HG03280 (cell line): Measurements from ENCODE around the gene CUEDC1.
"Not testable (repeated sequence)": the region's sequence is repeated elsewhere in the genome, so short reads cannot be mapped to it uniquely, and the experiment has no call there.

Experiments used
- ATAC-seq: cut with Tn5 transposase; IDR thresholded peaks from one replicate; pipeline ENCODE4 v1.9.1; 2021; ENCODE audit warnings: mild to moderate bottlenecking, moderate library complexity; ENCODE audit not compliant: unreplicated experiment

The CUEDC1 gene

GRCh38 chr17:57986841-57987580, 31.8 kb upstream of the CUEDC1 start:
- no peak for ATAC-seq

DNA sequence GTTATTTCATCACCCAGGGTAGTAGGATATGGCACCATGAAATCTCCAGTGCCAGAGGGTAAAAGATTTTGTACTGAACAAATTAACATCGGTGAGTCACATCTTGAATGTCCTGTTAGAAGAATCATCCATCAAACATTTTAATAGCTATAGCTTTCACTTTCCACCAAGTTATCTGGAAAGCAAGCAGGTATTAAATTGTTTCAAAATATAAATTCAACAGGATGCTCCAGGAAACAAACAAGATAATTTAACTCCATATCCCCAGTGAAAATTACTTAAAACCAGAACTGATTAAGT, 30.4 kb upstream of the CUEDC1 start:
- ATAC-seq: no peak

DNA sequence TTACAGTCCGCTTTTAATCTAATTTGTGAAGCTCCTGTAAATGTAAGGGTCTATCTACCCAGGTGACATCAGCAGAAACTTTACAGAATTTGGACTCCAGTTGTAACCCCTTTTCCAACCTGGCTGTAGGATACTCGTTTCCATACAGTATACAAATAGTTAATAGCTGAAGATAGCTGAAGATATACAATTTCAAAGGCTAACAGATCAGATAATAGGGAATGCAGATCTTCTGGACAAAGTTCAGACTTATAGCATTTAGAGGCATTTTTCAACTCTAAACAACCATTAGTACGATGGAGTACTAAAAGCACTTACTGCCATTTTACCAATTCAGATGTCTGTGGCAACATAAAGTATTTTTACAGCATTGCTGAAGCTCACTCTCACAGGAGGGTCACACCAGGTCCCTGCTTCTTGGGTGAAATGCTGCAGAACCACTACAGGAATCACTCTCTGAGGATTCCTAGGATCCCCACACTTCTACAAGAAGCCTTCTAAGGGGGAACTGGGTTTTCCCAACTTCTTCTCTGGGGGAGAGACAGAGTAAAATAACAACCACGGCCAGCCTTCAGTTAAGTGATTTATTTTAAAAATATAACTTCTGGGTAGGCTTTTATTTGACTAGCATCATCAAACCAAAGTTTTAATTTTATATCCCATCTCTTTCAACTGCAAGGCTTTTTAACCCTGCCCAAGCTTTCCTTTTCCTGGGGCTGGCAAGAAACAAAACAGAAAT, 29.9 kb upstream of the CUEDC1 start:
- ATAC-seq: no peak

- ATAC-seq: no peak
Measured at GRCh38 chr17:57984261-57984890, 29.2 kb upstream of the CUEDC1 start.

GRCh38 chr17:57983446-57983845, 28.2 kb upstream of the CUEDC1 start:
- ATAC-seq: no peak

- no peak for ATAC-seq
Measured at GRCh38 chr17:57982452-57983170, 27.4 kb upstream of the CUEDC1 start.

GRCh38 chr17:57980522-57980921, 25.3 kb upstream of the CUEDC1 start:
- ATAC-seq: no peak

GRCh38 chr17:57979076-57979475, 23.9 kb upstream of the CUEDC1 start:
- no peak for ATAC-seq

DNA sequence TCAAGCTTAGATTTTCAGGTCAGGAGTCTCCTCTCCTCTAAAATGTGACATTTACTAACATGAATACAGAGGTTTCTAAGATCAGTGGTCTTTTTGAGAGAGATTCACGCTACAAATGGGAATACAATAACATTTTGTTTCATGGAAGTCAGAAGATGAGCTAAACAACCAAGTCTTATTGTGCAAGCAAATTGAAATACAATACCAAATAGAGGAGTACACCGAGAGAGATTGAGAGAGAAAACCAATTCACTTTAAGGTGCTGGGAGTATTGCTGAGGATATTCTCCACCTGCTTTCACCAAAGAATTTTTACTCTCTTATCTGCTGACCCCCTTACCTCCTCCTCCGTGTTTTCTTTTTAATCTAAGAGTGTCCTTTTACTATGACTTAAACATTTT, 21.4 kb upstream of the CUEDC1 start:
- no peak for ATAC-seq

DNA sequence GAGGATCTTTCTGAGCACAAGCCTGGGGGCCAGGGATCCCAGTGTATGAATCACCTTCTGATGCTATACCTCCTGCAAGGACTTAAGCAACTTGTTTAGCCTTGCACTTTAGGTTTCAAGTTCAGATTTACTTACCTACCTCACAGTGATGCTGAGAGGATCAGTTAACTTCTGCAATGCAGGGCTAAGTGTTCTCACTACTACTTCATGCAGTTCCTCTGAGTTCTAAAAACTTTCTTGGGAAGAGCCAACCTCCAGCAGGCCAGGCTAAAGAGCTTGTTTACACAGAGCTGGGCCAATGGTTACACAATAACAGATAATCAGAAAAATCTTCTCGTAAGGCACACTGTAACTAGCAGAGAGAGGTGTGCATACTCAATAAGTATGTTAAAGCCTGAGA, 19.8 kb upstream of the CUEDC1 start:
- ATAC-seq: no peak

- ATAC-seq: not testable (repeated sequence)
Measured at GRCh38 chr17:57974053-57974824, 19.0 kb upstream of the CUEDC1 start.

- ATAC-seq: no peak
Measured at GRCh38 chr17:57972151-57972550, 16.9 kb upstream of the CUEDC1 start.

DNA sequence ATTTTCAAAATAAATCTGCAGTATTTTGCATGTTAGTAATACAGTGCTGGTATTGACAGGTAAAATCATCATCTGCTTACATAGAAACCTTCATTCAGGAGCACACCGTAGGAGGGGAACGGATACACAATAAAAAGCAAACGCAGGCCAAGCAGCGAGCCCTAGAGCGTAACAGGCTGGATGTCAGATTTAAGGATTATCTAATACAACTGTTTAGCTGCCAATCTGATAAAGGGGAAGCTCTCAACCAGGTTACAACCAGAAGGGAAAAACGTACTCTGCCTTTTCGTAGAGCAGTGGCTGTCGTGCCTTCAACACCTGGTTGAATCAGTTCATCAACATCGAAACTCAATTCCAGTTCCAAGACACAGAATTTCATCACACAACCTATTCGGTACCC, 16.4 kb upstream of the CUEDC1 start:
- ATAC-seq: no peak

- ATAC-seq: no peak
Measured at GRCh38 chr17:57970710-57971109, 15.5 kb upstream of the CUEDC1 start.

- no peak for ATAC-seq
Measured at GRCh38 chr17:57968456-57968855, 13.2 kb upstream of the CUEDC1 start.

GRCh38 chr17:57966875-57967274, 11.7 kb upstream of the CUEDC1 start:
- no peak for ATAC-seq

- ATAC-seq: no peak
Measured at GRCh38 chr17:57966246-57966645, 11.0 kb upstream of the CUEDC1 start.

- no peak for ATAC-seq
Measured at GRCh38 chr17:57965521-57966160, 10.4 kb upstream of the CUEDC1 start.

GRCh38 chr17:57963149-57963511, 7.9 kb upstream of the CUEDC1 start:
- no peak for ATAC-seq
